Suprapubic skin (tissue), 4 donors: ENCODE measurements around the gene MBIP.

ENCODE experiments used
- EP300 ChIP-seq: sonication (generic); formaldehyde crosslinking; IDR thresholded peaks from one replicate; pipeline ENCODE4 v1.6.1; 2017; ENCODE audit warnings: antibody characterized with exemption
- POLR2A ChIP-seq, 2 donors: fragments of 450-650 bp; IDR thresholded peaks; one replicate each; pipeline ENCODE4 v1.6.1; 2017; ENCODE audit warnings: antibody characterized with exemption in 2 of 2, mild to moderate bottlenecking in 2 of 2, moderate library complexity in 2 of 2
- POLR2AphosphoS5 ChIP-seq, 3 donors: sonication (generic); formaldehyde crosslinking; IDR thresholded peaks; one replicate each; pipeline ENCODE4 v1.6.1; 2017; ENCODE audit warnings: antibody characterized with exemption in 3 of 3
- TF ChIP-seq, protein P1 (sequence below), 2 donors: fragments of 200-600 bp in 1 of 2; fragments of 450-650 bp in 1 of 2; sonication (generic) in 1 of 2; IDR thresholded peaks; one replicate each; pipeline ENCODE4 v1.5.1; 2016 to 2019; ENCODE audit warnings: antibody characterized with exemption in 2 of 2, mild to moderate bottlenecking in 1 of 2, moderate library complexity in 1 of 2

DNA sequence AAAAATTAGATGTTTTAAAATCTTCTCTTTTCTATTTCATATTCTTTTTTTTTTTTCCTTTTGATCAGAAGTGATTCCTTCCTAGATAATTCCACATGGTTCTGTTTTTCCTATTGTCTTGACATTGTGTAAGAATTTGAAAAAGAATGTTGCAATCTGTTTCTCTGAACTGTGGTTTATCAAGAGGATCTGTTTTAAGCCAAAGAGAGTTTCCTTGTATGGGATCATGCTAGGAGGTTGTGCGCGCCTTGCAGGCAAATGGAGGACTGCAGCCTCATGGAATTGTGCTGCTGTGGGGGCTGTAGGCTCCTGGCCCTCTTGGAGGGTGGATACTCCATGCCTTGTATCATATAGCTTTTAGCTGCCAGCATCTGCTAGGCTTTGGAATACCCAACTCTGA lies 43.3 kb upstream of the MBIP start:
- TF ChIP-seq EP300 = no peak
- TF ChIP-seq, protein P1, sequence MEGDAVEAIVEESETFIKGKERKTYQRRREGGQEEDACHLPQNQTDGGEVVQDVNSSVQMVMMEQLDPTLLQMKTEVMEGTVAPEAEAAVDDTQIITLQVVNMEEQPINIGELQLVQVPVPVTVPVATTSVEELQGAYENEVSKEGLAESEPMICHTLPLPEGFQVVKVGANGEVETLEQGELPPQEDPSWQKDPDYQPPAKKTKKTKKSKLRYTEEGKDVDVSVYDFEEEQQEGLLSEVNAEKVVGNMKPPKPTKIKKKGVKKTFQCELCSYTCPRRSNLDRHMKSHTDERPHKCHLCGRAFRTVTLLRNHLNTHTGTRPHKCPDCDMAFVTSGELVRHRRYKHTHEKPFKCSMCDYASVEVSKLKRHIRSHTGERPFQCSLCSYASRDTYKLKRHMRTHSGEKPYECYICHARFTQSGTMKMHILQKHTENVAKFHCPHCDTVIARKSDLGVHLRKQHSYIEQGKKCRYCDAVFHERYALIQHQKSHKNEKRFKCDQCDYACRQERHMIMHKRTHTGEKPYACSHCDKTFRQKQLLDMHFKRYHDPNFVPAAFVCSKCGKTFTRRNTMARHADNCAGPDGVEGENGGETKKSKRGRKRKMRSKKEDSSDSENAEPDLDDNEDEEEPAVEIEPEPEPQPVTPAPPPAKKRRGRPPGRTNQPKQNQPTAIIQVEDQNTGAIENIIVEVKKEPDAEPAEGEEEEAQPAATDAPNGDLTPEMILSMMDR (IDR thresholded peaks at IDR 0.05) = no peak
- TF ChIP-seq POLR2A (IDR thresholded peaks at IDR 0.05) = no peak
- TF ChIP-seq POLR2AphosphoS5 (IDR thresholded peaks at IDR 0.05) = no peak
